Measurements from ENCODE around the gene C1QTNF12. TPM values are rescaled to one million over a fixed set of nuclear protein-coding genes. Genes with fewer than 3 reads are reported as not detected.

The C1QTNF12 gene
- total RNA-seq, 1 donor from 2014 or later: 0.28 TPM

- Mint-ChIP-seq H3K27me3 (ENCODE audit: insufficient read depth, low read depth) (peaks cover 2% of the 10 kb centered on the region), H3K9me3 (peaks cover 3% of the 10 kb centered on the region), H3K4me1 (peaks cover 17% of the 10 kb centered on the region), H3K36me3 (peaks cover 11% of the 10 kb centered on the region), H3K4me3 (no peak overlapping the region), H3K27ac (no peak overlapping the region)
- Histone ChIP-seq H3K9me3 (ENCODE audit: low read depth) (no peaks in the 10 kb centered on the region), H3K4me3 (no peak overlapping the region), H3K27ac (no peak overlapping the region), H3K27me3 (no peaks in the 10 kb centered on the region), H3K4me2 (no peak overlapping the region), H4K20me1 (ENCODE audit: low read depth) (peaks cover 18% of the 10 kb centered on the region), H2AFZ (replicated peaks) (no peak overlapping the region), H3K79me2 (ENCODE audit: low read depth) (peaks cover 19% of the 10 kb centered on the region), H3K9ac (no peak overlapping the region), H3F3A (ENCODE audit: low read depth) (peaks cover 7% of the 10 kb centered on the region), H3K4me1 (peaks cover 9% of the 10 kb centered on the region), H3K36me3 (no peaks in the 10 kb centered on the region)
- no peak for DNase-seq (ENCODE audit: low spot score)
- TF ChIP-seq, protein P1, sequence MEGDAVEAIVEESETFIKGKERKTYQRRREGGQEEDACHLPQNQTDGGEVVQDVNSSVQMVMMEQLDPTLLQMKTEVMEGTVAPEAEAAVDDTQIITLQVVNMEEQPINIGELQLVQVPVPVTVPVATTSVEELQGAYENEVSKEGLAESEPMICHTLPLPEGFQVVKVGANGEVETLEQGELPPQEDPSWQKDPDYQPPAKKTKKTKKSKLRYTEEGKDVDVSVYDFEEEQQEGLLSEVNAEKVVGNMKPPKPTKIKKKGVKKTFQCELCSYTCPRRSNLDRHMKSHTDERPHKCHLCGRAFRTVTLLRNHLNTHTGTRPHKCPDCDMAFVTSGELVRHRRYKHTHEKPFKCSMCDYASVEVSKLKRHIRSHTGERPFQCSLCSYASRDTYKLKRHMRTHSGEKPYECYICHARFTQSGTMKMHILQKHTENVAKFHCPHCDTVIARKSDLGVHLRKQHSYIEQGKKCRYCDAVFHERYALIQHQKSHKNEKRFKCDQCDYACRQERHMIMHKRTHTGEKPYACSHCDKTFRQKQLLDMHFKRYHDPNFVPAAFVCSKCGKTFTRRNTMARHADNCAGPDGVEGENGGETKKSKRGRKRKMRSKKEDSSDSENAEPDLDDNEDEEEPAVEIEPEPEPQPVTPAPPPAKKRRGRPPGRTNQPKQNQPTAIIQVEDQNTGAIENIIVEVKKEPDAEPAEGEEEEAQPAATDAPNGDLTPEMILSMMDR (IDR thresholded peaks at IDR 0.05): no peak
- TF ChIP-seq EZH2 (IDR thresholded peaks at IDR 0.05): no peak
These were observed 8.4 kb downstream of the C1QTNF12 start for GRCh38 chr1:1237874-1238701.

GRCh38 chr1:1236945-1237873 is 9.3 kb downstream of the C1QTNF12 start:
- H3K27me3 ChIP-seq: no peaks in the 10 kb centered on the region
- H3K36me3 ChIP-seq: no peaks in the 10 kb centered on the region
- H3F3A ChIP-seq (ENCODE audit: low read depth): peaks cover 7% of the 10 kb centered on the region
- H3K4me3 ChIP-seq: no peak overlapping the region
- H3K79me2 ChIP-seq (ENCODE audit: low read depth): peaks cover 26% of the 10 kb centered on the region
- peaks cover 9% of the 10 kb centered on the region for H3K4me1 ChIP-seq
- no peak overlapping the region for H3K27ac Mint-ChIP-seq
- H3K9me3 Mint-ChIP-seq: peaks cover 3% of the 10 kb centered on the region
- no peak overlapping the region for H3K9ac ChIP-seq
- no peak overlapping the region for H2AFZ ChIP-seq (replicated peaks)
- peaks cover 17% of the 10 kb centered on the region for H3K4me1 Mint-ChIP-seq
- no peak overlapping the region for H3K4me3 Mint-ChIP-seq
- no peak overlapping the region for H3K4me2 ChIP-seq
- no peak overlapping the region for H3K27ac ChIP-seq
- H3K27me3 Mint-ChIP-seq (ENCODE audit: insufficient read depth, low read depth): peaks cover 2% of the 10 kb centered on the region
- H3K36me3 Mint-ChIP-seq: peaks cover 11% of the 10 kb centered on the region
- H4K20me1 ChIP-seq (ENCODE audit: low read depth): peaks cover 18% of the 10 kb centered on the region
- DNase-seq (ENCODE audit: low spot score): no peak
- H3K9me3 ChIP-seq (ENCODE audit: low read depth): no peaks in the 10 kb centered on the region
- TF ChIP-seq, protein P1 (IDR thresholded peaks at IDR 0.05): no peak
- TF ChIP-seq EZH2phosphoT487 (IDR thresholded peaks at IDR 0.05) (no peak), EZH2 (IDR thresholded peaks at IDR 0.05) (no peak)

DNA sequence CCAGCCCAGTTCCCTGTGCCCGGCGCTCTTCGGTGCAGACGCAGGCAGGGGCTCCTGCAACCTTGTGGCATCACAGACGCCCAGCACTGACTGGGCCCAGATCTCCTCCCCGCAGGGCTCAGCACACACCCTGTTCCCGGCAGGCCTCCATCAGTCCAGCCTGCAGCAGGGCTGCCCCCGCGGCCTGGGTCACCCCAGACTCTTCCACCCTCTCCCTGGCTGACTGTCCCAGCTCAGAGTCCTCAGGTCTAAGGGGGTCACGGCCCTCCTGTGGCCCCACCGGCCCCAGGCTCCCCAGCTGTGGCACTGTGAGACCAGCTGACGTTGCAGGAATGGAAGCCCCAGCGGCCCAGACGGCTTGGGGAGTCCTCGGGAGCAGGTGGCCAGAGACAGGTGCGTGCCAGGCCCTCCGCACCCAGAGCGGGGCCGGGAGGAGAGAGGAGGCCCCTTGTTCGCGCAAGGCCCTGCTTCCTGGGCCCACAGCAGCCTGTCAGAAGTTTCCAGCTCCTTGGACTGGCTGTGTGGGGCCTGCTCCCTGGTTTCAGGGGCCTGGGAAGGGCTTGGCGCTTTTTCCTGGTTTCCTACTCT is 10.3 kb downstream of the C1QTNF12 start:
- H3K4me1 Mint-ChIP-seq: peaks cover 17% of the 10 kb centered on the region
- Histone ChIP-seq H3K4me1 (peaks cover 9% of the 10 kb centered on the region), H4K20me1 (ENCODE audit: low read depth) (peaks cover 18% of the 10 kb centered on the region), H3K27ac (peak overlapping the region; percentile 63), H2AFZ (replicated peaks) (no peak overlapping the region), H3K27me3 (no peaks in the 10 kb centered on the region), H3F3A (ENCODE audit: low read depth) (peaks cover 7% of the 10 kb centered on the region), H3K9ac (no peak overlapping the region), H3K9me3 (ENCODE audit: low read depth) (no peaks in the 10 kb centered on the region), H3K4me3 (no peak overlapping the region), H3K4me2 (no peak overlapping the region), H3K36me3 (no peaks in the 10 kb centered on the region), H3K79me2 (ENCODE audit: low read depth) (peaks cover 27% of the 10 kb centered on the region)
- H3K4me3 Mint-ChIP-seq: no peak overlapping the region
- H3K27ac Mint-ChIP-seq: no peak overlapping the region
- peaks cover 2% of the 10 kb centered on the region for H3K27me3 Mint-ChIP-seq (ENCODE audit: insufficient read depth, low read depth)
- peaks cover 3% of the 10 kb centered on the region for H3K9me3 Mint-ChIP-seq
- TF ChIP-seq EZH2phosphoT487 (IDR thresholded peaks at IDR 0.05): no peak
- TF ChIP-seq EZH2 (IDR thresholded peaks at IDR 0.05): no peak
- TF ChIP-seq, protein P1 (IDR thresholded peaks at IDR 0.05): no peak
- H3K36me3 Mint-ChIP-seq: peaks cover 11% of the 10 kb centered on the region
- DNase-seq (ENCODE audit: low spot score): no peak

Data from neural progenitor cell (in vitro differentiated cells).